DMS79 (cell line): ENCODE results near the gene HBS1L.
A peak's percentile ranks its signal among the peaks of the same experiment; 100 is the strongest.

Experiments
- DNase-seq: peaks from one replicate; lab custom pipeline; 2025; lab: John Stamatoyannopoulos, UW

The HBS1L gene

DNA sequence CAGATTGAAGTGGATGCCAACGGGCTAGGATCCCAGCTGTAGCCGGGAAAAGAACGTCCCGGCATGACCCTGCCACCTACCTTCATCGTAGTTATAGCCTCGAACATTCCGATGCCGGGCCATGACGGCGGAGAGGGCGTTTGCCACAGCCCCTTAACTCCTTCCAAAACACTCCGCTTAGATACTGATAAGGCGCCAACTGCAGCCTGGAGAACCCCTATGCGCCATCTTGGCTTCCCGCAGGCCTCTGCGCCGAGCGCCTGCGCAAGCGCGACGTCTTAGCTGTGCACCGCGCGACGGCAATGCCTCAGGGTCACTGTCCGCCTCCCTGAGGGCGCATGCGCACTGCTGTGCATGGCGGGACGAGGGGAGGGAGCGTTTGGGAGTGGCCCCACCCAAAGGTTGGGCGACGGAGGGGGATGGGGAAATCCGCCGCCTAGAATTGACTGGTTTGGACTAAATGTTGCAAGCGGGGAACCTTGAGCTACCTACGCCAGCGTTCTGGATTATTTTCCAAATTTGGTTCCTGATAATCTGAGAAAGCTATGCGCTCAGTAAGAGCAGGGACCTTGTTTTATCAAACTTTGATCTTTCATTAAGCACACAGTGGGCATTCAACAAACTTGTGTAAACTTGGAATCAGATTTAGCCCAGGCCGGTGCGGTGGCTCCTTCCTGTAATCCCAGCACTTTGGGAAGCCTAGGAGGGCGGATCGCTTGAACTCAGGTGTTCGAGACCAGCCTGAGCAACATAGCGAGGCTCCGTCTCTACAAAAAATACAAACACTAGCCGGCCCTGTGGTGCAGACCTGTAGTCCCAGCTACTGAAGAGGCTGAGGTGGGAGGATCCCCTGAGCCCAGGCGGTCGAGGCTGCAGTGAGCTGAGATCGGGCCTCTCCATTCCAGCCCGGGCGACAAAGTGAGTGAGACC is at the start of gene HBS1L:
HBS1L (minus strand) TSS at position 254 of the 930 bp plus-strand sequence; CDS start at position 123, 131 bp downstream.
- DNase-seq: peak; percentile 95

DNA sequence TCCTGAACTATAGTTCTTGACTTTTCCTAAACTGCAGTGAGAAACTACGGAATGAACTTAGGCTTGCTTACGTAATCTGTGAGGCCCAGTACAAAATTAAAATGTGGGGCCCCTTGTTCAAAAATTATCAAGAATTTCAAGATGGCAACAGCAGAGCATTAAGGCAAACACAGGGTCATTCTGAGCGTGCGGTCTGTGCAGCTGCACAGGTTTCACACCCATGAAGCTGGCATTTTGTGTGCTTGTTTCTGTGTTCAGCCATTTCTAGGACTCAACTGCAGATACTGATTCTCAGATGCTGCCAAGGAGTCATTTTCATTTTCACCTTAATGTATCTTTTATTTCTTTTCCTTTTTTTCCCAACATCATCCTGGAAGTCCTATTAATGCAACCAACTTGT is 49.6 kb upstream of the HBS1L start:
- no peak for DNase-seq

DNA sequence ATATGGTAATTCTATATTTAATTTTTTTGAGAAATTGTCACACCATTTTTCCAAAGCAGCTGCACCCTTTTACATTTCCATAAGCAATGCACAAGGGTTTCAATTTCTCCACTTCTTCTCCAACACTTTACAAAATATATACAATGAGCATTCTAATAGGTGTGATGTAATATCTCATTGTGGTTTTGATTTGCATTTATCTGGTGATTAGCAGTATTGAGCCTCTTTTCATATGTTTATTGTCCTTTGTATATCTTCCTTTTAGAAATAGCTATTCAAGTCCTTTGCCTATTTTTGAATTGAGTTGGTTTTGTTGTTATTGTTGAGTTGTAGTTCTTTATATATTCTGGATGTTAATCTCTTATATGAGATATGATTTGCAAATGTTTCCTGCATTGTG is 47.6 kb upstream of the HBS1L start:
- DNase-seq: no peak

DNA sequence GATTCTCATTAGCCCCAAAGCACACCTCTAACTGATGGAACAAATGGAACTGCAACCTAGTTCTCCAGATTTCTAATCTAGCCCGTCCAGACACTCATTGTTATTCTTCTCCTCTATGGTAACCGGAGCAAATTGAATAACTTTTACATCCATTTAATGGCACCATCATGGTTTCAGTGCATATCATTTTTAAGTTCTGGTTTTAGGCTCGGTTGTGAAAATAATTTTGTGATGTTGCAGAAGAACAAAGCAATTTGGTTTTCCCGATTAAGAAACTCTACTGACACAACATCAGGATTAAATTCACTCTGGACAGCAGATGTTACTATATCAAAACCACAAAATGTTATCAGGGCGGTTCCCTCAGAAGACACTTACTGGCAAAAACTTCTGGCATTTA is 42.5 kb upstream of the HBS1L start:
- no peak for DNase-seq

DNA sequence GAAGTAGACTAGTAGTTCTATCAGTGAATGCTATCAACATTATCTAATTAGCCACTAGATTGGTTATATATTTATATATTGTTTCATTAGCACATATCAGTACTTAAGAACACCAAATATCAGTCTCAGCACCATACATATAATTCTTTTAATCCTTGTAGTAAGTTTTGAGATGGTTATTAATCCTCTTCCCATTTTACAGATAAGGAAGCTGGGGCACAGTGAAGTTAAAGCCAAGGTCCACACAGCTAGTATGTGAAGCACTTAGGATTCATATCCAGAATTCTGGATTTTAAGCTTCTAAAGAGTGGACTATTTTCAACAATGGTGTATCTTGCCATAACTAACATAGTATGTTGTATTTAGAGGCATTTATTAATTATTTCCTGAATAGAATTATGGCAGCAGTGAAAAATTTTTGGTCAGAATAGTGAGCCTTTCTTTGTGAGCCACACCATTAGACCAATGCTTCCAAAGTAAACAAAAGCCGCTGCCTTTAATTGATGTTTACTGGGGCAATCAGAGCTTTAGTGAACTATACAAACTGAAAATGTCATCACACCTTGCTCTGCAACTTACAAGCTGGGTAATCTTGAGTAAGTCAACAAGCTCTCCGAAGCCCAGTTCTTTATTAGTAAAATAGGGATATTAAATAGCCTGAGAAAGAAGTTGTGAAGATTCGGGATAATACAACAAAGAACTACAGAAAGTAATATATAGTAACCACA is 41.9 kb upstream of the HBS1L start:
- DNase-seq: no peak

DNA sequence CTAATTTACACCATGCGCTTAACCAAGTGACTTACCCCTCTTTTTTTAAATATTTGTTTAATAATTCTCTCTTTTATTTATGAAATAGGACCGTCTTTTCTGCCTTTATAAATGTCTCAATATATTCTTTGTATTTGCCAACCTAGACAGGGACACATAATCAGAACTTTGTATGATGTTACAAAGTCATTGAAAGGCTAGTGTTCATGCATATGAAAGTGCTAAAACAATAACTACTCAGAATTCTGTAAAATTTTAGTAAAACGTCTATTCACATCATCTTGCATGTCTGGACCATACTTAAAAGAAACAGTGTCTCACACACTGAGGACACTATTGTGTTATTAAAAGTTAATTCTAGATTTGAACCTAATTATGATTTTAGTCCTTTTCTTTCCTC is 41.1 kb upstream of the HBS1L start:
- DNase-seq: no peak

DNA sequence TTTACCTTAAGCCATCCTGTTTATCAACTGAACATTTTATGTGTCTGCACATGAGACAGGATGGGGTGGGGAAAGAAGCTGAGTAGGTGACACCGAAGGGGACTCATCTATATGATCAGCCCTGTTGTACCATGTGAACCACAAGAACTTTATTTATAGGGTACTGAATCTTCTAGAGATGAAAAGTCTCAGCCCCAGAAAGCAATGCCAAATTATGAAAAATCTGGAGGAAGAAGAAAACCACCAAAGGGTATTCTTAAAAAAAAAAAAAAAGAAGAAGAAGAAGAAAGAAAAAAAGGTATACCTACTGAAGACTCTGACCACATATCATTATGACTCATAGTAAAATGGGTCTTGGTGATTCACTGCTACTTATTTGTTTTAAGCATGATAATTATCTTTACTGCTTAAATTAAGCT is 39.8 kb upstream of the HBS1L start:
- DNase-seq: no peak

DNA sequence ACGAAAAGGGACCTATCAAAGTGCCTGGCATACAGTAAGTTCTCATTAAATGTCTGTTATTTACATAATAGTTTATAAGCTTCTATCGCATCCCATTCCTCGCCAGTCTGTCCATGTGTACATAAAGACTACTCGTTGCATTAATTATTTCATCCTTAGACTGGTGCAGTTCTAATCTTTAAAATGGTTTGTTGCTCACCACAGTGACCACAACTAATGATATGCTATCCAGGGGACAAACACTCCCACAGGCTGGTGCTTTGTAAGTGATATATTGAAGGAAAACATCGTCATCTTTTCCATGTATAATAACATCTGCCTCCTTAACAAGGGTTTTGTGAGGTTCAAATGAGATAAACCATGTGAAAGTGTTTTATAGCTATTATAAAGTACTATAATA is 39.0 kb upstream of the HBS1L start:
- DNase-seq: no peak

DNA sequence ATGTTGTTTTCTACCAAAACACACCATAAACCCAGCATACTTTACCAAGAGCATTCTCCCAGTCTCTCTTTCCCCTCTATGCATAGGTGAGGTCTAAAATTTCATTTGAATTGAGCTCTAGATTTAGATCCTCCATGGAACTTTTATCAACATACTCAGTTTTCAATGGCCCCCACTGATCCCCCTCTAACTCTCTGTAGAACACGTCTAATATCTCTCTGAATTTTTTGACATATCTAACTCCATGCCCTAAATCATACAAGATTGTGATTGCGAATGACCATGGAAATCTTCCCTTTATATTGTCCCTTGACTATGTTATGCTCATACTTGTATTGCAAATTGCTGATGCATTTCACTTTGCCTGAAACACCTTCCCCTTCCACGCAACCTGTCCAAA is 38.1 kb upstream of the HBS1L start:
- DNase-seq: no peak

DNA sequence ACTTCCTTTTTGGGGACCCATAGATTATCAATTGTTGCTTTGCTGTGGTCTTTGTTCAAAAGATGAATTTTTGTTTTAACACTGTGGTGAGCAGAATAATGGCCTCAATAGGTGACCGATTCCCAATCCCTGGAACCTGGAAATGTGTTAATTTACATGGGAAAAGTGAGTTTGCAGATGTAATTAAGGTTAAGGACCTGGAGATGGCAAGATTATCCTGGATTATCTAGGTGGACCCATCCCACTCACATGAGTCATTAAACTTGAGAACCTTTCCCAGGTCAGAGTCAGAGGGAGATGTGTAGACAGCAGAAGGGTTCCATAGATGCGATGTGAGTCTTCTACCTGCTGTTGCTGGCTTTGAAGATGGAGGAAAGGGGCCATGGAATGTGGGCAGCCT is 36.2 kb upstream of the HBS1L start:
- DNase-seq: no peak

DNA sequence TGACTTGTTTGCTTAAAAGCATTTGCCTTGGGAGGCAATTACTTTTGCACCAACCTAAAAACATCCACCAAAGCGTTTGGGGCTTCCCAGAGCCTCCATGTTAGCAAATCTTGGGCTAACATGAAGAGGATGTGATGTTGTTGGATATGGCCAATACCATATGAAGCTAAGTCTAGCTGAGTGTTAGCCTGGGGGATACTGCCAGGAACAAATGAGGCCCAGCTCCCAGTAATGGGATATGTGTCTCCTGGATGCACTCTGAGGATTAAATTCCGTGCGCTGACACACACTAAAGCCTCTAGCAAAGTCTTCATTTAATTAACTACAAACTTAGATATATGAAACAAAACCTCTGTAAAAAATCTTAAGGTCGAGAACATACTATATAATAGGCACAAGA is 35.3 kb upstream of the HBS1L start:
- no peak for DNase-seq

DNA sequence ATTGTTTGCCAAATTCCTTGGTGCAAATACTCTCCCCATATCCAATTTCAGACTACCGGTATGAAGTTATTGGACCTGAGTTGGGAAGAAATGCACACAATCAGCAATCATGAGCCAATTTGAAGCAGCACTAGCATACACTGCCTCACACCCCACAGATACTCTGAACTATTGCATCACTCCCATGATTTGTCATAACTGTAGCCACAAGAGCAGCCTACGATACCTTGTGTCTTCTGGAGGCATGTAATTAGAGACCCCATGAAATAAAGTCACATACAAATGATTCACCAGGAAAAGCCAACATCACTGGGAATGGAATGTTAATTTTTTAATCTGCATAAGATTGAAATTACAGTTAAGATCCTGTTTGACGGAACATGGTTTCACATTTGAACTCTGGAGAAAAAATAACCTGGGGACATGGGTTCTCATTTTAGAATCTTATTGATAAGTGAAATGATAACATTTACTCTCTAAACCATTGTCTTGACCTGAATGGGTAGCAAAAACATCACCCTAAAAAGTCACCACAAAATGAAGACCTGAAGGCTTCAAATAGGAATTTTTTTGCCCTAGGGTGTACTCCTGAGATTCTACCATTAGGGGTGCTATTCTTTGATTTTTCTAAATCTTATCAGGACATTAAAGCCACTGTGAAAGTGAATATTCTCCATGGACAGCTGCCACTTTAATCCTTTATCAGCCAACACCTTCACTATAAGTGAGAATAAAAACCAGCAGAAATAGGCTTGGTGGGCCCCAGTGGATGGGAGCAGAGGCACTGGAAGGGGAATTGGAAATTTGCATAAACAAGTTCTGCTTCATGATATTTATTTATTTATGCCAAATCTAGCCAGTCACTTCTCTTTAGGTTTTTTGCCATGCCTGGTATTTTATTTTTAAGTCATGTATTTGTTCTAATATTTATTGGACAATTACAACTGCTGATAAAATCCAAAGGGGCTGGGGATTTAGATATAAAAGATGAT is 34.5 kb upstream of the HBS1L start:
- no peak for DNase-seq

DNA sequence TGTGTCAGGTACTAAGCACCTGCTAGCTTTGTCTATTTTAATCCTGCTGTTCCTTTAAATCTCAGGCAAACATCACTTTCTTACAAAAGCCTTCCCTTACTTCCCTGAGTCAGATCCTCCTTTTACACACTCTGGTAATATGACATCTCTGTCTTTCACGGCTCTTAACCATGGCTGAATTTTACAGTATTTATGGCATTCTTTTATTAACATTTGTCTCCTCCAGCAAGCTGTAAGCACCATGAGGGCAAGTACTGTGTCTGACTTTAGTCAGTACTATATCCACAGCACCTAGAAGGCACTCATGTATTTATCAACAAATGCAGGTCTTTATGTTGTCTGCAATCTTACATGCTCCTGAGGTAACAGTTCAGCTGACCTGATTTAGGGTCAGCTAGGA is 33.7 kb upstream of the HBS1L start:
- DNase-seq: no peak

DNA sequence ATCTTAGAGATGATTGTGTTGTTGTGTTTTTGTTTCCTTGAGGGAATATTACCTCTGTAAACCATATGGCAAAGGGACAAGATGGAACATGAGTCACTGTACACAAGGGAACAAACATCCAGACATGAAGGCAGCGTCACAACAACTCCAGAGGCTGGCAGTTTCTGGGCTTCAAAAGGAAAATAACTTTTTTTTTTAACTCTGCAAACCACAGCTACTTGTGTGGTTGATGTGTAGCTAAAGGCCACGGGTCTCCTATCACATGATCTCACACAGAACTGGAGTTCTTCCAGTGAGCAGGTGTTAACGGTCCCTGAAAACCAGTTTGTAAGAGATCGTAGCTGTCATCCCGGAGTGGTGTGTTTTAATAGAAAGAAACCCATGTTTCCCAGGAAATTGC is 33.2 kb upstream of the HBS1L start:
- no peak for DNase-seq

DNA sequence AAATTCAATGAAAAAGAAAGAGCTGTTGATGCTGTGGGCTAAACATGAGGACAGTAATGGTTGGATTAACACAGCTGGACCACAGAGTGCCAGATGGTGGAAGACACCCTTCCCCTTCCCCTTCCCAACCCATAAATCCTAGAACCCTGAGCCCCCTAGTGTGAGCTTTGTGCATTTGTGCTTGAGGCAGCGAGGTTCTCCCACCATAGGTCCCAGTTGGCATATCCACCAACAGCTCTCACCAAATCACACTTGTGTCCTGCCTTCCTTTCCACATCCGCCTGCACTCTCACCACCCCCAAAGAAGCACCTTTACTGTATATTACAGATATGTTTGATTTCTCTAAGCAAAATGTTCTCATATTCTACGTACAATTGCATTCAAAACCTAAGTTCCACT is 32.8 kb upstream of the HBS1L start:
- no peak for DNase-seq

DNA sequence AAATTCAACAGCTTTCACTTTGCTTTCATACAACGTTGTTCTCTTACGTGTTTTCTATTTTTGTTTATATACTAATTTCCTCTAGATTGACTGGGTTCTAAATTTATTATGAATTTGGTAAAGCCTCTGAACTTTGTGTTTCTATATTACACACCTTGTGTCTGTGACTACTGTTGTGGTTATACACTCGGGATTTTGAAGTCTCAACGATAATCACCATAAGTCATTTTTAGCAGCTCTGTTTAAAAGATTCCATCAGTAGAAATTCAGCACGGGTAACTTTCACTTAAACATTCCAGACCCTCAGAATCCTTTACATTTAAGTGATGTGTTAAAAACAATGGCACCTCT is 31.8 kb upstream of the HBS1L start:
- DNase-seq: no peak

DNA sequence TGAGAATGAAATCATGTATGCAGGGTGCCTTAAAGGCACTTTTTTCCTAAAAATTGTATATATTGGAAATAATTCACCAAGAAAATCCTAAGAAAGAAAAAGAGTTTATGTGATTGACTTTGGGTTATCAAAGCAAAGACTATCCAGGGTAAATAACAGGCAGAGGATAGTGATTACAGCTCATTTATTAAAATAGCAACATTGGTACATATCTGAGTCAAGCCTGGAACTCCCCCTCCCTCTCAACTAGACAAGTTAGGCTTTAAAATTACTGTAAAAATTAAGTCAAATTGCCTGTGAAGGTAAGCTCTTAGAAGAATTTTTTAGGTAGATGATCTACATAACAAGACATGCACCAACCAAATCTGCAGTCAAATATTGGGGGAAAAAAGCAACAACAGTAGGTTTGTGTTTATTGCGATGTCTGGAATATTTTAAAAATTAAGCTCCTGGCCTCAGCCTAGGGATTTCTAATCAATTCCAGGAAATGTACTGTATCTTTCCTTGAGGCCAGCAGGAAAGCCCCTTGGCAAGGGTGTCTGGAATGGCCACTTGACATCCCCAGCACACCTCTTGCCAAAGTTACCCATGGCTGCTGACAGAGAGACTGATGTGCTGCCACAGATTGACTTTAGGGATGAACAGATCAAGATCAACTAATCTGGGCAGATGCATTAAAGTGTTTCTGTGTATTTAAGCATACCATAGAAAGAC is 31.2 kb upstream of the HBS1L start:
- DNase-seq: no peak

DNA sequence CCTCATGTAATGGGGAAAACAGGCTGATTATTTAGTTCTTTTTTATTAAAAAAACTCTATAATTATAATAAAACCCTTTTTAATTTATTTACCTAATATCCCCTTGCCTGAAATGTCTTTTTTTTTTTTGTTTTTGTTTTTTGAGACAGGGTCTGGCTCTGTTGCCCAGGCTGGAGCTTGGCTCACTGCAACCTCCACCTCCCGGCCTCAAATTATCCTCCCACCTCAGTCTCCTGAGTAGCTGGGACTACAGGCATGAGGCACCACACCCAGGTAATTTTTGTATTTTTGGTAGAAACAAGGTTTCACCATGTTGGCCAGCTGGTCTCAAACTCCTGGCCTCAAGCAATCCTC is 30.3 kb upstream of the HBS1L start:
- DNase-seq: no peak

DNA sequence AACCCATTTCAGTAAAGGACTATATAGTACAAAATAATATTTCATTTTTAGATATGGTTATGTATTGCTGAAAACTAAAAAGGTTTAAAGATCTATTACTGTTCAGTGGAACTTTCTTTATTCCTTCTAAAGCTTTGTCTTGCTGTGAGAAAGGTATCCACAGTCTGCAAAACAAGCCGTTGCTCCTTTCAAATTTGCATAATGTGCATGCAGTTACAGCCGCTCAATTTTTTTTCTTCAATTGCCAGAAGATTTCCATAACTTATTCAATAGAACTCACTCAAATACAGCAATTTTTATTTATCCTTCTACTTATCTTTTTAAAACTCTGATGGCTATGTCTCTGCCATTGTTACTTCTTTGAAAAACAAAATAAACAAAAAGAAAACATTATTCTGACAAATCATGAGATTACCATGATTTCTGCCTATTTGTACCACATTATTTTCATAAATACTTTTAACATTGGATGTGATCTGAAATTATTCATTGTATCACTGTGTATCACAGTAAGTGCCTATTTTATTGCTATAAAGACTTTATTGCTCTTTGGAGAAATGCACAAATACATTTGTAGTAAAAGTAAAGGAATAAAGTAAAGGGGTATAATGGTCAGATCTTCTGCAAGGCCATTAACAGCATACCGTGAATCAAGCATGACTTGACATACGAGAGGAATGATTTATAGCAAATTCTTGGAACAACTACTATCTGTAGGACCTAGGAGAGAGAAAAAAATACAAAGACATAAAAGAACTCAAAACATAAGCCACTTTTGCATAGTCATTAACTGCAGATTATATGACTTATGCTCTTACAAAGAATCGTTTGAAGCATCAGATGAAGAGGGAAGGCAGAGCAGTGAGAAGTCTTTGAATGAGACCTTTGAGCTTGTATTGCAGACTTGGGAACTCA is 29.6 kb upstream of the HBS1L start:
- DNase-seq: no peak

DNA sequence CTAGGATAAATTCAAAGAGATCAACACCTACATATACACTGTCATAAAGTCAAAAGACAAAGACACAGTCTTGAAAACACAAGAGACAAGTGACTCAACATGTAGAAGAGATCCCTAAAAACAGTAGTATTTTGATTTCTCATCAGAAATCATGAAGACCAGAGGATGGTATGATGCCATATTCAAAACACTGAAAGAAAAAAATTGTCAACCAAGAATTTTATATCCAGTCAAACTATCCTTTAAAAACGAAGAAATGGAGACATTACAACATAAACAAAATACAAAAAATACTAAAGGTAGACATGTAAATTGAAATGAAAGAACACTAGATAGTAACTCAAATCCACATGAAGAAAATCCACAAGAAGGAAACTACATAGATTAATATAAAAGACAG is 27.3 kb upstream of the HBS1L start:
- no peak for DNase-seq

DNA sequence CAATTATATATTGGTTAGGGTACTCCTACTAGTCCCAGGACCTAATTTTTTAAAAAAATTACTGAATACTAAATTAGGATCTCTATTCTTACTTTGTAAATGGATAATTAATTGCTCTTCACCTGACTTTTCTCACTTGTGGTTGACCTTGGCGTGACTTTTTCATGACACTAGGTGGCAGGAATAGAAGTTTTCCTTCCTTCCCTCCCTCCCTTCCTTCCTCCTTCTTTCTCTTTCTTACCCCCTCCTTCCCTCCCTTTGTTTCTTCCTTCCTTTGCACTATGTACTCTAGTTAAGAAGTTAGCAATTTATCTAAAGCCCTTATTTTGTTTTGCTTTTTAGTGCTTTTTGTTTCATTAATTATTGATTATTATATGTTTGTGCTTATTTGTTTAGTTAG is 20.4 kb upstream of the HBS1L start:
- no peak for DNase-seq
